GM12878 (cell line): ENCODE data around the gene NECTIN1. TPM values are rescaled to one million over a fixed set of nuclear protein-coding genes. Genes with fewer than 3 reads are reported as not detected.

Experiments used
- GABPA ChIP-seq: IDR thresholded peaks from 2 replicates; pipeline ENCODE4 v1.6.1; 2014; ENCODE audit warnings: antibody characterized with exemption, low read depth, mild to moderate bottlenecking, inconsistent platforms
- HDAC2 ChIP-seq: fragments of 200-600 bp; sonication (generic); IDR thresholded peaks from 2 replicates; pipeline ENCODE4 v1.6.1; 2017
- RCOR1 ChIP-seq: conservative IDR thresholded peaks from 2 replicates; pipeline ENCODE4 v1.6.1; 2012; ENCODE audit warnings: low read depth, low read length, improper control_type of control experiment
- RFX5 ChIP-seq: IDR thresholded peaks from 2 replicates; pipeline ENCODE4 v1.6.1; 2011; ENCODE audit warnings: low read depth, low read length, improper control_type of control experiment
- STAT3 ChIP-seq: IDR thresholded peaks from 2 replicates; pipeline ENCODE4 v1.6.1; 2011; ENCODE audit warnings: low read depth, low read length, improper control_type of control experiment
- ZNF274 ChIP-seq: IDR thresholded peaks from one replicate; pipeline ENCODE4 v1.8.0; 2011; ENCODE audit not compliant: insufficient read length, insufficient read depth
- ZNF687 ChIP-seq: fragments of 450-650 bp; IDR thresholded peaks from 2 replicates; pipeline ENCODE4 v1.6.1; 2017; ENCODE audit warnings: mild to moderate bottlenecking, moderate library complexity
- polyA plus RNA-seq, 11 experiments: library from polyadenylated mRNA; depleted of rRNA in 4 of 11; unstranded in 6 of 11; stranded (reverse) in 5 of 11; fragments of >200 nt; fragmentation: Nextera tagmentation in 4 of 11; fragmentation: Illumina TruSeq in 1 of 11; extraction: Ambion mirVana in 4 of 11; extraction: Trizol in 1 of 11; gene quantifications; 1 replicate in 1 of 11; 2 replicates in 10 of 11; pipeline versions ENCODE4 v1.2.1 to v1.2.3, GENCODE V29; 2011 to 2016; ENCODE audit warnings: inconsistent platforms in 2 of 11, missing spikeins in 2 of 11, low read depth in 1 of 11
- total RNA-seq, 4 experiments: library from RNA; depleted of rRNA in 3 of 4; stranded (reverse); fragments of >200 nt in 3 of 4; fragmentation: Illumina TruSeq in 1 of 4; extraction: Trizol in 1 of 4; gene quantifications; 2 replicates each; pipeline versions ENCODE4 v1.2.1 to v1.2.3, GENCODE V29; 2013 to 2021
- TF ChIP-seq, protein P1 (sequence below): IDR thresholded peaks from 2 replicates; pipeline ENCODE4 v1.6.1; 2012; ENCODE audit warnings: low read depth, low read length, improper control_type of control experiment

NECTIN1 gene
- total and polyA plus RNA-seq, 10 of the 15 experiments (the other 5 are each of a cell fraction or from before 2014, with no cell fraction given), result 0.97 to 9.2 (median 2.3) TPM

DNA sequence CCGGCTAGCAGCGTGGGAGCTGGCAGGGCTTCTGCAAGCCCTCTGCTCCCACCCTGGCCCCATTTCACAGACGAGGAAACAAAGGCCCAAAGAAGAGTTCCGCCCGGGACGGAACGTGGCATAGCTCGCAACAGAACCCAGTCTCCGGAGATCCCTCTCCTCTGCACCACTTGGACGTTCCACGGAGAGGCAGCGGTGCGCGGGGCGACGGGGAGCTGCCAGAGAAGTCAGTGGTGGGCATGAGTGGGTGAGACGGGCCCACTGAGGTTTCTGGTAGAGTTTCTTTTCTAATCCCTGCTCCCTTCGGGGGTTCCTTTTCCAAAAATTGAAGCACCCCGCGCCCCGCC lies 554 bp upstream of the NECTIN1 start (continued):
- no peak for TF ChIP-seq ZNF687
- no peak for TF ChIP-seq GABPA
- TF ChIP-seq RCOR1, result no peak
- TF ChIP-seq RFX5, result no peak
- TF ChIP-seq, protein P1, sequence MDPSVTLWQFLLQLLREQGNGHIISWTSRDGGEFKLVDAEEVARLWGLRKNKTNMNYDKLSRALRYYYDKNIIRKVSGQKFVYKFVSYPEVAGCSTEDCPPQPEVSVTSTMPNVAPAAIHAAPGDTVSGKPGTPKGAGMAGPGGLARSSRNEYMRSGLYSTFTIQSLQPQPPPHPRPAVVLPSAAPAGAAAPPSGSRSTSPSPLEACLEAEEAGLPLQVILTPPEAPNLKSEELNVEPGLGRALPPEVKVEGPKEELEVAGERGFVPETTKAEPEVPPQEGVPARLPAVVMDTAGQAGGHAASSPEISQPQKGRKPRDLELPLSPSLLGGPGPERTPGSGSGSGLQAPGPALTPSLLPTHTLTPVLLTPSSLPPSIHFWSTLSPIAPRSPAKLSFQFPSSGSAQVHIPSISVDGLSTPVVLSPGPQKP, result no peak
- TF ChIP-seq STAT3, result no peak
- no peak for TF ChIP-seq HDAC2
- no peak for TF ChIP-seq ZNF274
